Activated CD4-positive, CD25-positive, alpha-beta regulatory T cell treated with anti-CD3 and anti-CD28 coated beads, Interleukin-2, amount 50 U/mL, for 24 hours (primary cell): ENCODE results near the gene FRMPD4.

Source experiments
- ATAC-seq, 2 donors: fragments of 150-1000 bp; cut with Tn5 transposase; one replicate each; pipeline ENCODE4 v1.10.0; 2021; ENCODE audit warnings: mild to moderate bottlenecking in 1 of 2, moderate library complexity in 1 of 2

FRMPD4 gene

DNA sequence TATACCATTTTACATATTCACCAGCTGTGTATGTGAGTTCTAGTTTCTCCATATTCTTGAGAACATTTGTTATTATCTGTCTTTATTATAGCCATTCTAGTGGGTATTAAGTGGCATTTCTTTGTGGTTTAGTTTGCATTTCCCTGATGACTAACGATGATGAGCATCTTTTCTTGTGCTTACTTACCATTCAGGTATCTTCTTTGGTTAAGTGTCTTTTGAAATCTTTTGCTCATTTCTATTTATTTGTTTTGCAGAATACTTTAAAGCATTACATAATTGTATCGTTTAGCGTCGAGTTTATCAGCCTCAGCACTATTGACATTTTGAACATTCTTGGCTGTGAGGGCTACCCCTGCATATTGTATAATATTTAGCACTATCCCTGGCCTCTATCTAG, 85.4 kb downstream of the FRMPD4 start:
- ATAC-seq, result no peak

- ATAC-seq, result no peak
Observed at GRCh38 chrX:12225107-12225506, 86.8 kb downstream of the FRMPD4 start.

- ATAC-seq, result no peak
Observed at GRCh38 chrX:12227412-12228041, 89.3 kb downstream of the FRMPD4 start.

DNA sequence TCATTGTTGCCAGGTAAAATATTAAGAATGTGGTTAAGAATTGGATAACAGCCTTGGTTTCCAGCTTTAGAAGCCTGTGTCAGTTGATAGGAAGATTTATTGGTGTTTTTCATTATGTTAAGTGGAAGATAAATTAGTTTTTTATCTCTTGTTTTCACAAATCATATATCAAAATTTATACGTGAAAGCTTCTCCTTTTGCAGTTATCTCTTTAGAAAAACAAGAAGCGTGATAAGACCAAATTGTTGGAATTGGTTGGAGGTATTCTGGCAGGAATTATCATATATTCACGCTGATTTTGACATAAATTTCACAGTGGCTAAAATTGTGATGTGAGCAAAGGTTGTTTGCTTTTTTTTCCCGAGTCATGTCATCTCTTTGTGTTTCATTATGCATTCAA, 90.6 kb downstream of the FRMPD4 start:
- no peak for ATAC-seq

DNA sequence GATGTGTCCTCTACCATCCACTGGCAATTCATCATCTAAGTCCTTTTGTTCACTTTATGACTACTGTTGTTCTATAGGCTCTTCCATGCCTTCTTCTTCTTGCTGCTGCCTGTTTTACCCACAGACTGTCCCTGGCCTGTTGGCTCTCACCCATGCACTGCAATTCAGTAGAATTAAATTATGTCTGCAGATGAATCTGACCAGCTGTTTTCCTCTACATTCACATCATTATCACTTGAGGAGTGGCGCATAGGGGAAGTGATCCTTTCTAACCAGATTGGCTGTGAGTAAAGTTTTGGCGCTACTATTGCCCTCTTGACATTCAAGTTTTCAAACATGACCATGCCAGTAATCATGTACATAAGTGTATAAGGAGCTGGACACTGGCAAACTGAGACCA, 91.7 kb downstream of the FRMPD4 start:
- ATAC-seq, result no peak

DNA sequence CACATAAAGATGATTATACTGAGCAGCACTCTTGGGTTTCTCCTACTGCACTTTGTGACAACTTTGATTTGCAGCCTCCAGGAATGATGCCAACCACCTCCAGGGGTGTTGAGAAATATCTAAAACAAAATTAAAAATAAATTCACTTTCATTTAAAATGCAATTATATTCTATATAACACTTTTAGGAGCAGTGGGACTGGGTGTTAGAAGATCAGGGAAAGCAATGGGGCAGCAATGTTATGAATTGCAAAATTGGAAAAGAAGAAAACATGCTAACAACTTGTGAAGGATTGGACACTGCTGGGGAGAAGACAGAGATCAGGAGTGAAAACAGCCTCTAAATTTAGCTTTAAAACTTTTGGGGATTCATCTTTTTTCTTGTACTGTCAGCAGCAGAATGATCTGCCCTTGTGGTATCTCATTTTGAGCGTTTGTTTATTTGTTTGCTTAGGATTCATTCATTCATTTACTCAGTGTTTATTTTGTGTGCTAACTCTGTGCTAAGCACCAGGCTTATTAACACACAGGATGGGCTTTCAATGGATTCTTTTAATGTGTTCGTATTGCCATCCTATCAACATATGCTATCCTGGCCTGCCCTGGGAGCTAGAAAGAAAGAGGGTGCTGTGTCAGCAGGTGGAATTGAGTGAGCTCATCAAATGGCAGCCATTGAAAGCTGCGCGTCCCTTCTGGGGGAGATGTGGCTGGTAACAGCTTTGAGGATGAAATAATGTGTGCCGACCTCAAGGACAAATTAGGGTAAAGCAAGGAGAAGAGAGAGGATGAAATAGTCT, 96.5 kb downstream of the FRMPD4 start:
- ATAC-seq, result no peak

DNA sequence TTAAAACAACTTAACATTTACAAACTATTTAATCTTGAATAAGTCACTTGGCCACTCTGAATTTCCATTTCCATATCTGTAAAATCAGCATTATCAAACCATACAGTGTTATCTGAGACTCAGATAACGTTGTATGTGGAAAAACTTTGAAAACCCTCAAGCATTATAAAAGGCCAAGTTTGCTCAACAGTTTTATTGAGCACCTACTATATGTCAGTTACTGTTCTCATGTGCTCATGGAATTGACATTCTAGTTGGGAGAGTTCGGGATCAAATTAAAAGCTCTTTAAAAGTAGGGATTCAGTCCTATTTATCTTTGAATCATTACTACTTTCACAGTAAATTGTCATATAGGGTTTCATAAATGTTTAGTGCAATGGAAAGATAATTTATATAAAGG, 97.9 kb downstream of the FRMPD4 start:
- ATAC-seq, result no peak

- ATAC-seq, result no peak
Observed at GRCh38 chrX:12237131-12237530, 98.9 kb downstream of the FRMPD4 start.

GRCh38 chrX:12237771-12238170, 99.5 kb downstream of the FRMPD4 start:
- ATAC-seq, result no peak

- no peak for ATAC-seq
Observed at GRCh38 chrX:12239356-12240082, 101.2 kb downstream of the FRMPD4 start.

DNA sequence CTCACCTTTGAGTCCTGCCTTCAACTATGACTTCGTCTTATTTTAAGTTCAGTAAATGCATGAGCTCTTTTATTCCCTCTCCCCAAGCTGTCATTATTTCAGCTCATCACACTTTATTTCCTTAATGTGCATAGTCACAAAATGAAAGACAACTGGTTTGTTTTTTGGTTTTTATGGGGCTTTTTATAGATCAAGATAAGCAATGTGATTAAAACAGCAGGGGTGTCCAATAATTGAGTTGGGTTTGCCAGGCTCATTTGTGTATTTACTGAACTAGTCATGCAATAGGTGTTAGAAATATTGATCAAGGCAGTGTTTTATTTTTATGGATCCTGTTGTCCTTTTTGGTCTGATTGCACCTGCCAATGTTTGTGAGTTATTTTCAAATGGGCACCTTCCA, 102.2 kb downstream of the FRMPD4 start:
- no peak for ATAC-seq

DNA sequence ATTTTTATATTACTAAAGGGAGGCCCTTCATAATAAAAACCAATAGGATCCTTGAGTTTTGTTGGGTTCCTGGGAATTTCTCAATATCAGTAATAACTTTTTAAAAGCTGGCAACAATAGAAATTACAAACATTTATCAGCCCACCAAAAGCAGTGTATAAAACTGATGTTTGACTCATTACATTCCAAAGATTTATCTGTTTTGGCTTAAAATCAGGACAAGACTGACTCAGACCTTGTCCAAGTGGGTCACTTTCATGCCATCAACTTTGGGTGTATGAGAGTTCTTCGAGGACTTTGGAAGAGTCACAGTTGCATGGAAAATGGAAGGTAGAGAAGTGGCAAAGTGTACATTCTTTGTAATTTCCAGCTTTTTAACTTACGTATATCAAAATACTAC, 102.8 kb downstream of the FRMPD4 start:
- no peak for ATAC-seq

DNA sequence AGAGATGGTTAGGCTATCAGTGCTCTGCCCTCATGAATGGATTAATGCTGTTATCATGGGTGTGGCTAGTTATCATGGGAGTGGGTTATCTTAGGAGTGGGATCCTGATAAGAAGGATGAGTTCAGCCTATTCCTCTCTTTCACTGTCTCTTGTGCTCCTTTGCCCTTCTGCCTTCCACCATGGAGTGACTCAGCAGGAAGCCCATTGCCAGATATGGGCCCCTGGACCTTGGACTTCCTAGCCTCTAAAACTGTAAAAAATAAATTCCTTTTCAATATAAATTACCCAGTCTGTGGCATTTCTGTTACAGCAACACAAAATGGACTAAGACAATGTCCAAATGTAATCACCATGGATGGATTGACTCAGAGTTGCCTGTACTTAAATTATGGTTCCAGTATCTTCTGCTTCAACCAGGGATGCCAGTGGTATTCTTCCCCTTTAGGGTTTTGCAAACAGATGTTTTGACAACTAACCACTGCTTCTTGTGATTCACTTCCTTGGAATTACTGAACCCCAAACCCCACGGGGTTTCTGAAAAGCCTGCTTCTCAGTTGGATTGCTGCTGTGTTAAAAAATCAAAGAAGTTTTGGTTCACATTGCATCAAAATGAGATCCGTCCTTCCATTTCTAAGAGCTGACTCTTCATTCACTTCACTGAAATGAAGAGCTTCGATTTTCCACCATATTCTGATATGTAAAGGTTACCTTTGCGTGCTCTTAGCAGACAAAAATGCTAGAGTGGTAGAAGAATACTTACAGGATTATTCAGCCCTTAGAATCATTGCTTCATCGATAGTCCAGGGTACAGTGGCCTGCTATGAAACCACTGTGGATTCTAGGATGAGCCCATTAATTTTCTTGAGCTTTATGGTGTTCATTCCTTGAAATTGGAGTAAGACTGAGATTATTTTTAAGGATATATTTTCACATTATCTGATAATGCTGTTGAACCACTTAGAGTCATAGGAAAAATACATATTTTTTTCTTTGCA, 107.7 kb downstream of the FRMPD4 start:
- no peak for ATAC-seq

DNA sequence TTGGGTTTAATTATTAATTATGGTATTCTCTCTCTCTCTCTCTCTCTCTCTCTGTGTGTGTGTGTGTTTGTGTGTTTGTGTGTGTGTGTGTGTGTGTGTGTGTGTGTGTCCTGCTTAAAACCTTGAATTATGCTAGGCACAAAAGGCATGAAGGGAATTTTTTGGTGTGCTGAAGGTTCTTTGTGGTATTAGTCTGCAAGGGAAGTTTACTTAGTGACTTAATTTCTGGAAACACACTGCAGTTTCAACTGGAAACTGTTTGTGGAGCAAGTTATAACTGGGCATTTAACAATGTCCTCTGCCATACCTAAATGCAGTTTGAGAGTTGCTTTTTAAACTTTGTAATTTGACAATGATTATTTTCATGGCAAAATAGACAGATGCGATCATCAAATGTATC, 111.7 kb downstream of the FRMPD4 start:
- no peak for ATAC-seq

DNA sequence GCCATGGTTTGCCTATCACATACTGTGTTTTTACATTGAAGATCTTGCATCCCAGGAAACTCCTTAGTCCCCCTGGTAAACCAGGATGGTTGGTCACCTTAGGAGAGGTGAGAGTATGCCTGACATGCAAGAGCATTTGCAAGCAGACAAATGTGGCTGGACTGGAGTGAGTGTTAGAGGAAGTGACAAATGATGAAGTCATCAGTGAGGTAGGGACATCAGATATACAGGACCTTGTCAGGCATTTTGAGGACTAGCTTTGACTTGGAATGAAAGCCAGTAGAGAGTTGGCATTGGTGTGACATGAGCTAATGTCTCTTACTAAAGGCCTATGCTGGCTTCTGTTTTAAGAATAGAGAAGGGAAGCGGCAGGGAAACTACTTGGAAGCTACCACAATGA, 124.9 kb downstream of the FRMPD4 start:
- no peak for ATAC-seq

DNA sequence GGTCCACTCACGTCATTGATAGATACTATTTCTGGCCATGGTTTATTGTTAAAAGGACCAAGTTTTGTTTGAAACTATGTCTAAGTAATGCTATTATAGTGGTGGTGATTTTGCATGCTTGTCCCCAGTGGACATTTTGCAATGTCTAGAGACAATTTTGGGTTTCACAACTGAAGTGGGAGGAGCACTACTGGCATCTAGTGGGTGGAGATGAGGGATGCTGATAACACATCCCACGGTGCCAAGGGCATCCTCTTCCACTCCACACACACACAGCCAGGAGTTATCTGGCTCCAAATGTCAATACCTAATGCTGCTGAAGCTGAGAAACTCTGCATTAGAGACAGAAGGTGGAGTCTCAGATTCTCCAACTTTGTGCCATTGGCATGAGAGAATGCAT, 131.2 kb downstream of the FRMPD4 start:
- ATAC-seq, result no peak

DNA sequence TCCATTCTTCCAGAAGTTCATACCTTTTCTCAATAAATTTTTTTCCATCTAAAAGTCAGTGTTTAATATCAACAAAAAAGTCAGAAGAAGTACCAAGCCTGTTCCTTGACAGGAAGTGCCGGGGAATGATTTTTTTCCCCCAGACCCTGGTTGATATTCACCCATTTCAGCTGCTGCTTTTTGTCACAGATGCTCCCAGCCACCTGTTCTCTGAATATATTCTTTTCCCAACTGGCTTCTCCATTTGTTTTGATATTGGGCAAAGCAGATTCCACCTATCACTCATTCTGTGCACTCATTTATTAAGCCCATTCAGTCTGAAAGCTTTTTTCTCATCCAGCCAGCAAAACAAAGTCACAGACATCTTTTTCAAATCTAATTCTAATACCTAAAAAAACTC, 139.9 kb downstream of the FRMPD4 start:
- ATAC-seq, result no peak

DNA sequence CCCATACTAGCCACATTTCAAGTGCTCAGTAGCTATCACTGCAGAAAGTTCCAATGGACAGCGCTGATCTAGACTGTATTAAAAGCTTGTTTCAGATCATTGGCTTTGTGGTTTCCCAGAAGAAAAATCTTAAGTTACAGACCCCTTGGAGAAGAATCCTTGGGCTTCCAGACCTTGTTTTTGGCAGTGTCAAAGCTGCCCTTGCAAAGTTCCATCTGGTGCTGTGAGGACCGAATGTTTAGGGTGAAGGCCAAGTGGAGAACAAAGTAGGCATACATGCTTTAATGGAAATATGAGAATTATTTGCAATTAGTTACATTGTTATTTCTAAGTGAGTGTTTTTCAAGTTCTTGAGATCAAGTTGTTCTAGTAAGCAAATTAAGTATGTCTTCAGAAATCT, 144.7 kb downstream of the FRMPD4 start:
- no peak for ATAC-seq

- ATAC-seq, result no peak
Observed at GRCh38 chrX:12292996-12293765, 154.9 kb downstream of the FRMPD4 start.

GRCh38 chrX:12297353-12297752, 159.1 kb downstream of the FRMPD4 start:
- ATAC-seq, result no peak

DNA sequence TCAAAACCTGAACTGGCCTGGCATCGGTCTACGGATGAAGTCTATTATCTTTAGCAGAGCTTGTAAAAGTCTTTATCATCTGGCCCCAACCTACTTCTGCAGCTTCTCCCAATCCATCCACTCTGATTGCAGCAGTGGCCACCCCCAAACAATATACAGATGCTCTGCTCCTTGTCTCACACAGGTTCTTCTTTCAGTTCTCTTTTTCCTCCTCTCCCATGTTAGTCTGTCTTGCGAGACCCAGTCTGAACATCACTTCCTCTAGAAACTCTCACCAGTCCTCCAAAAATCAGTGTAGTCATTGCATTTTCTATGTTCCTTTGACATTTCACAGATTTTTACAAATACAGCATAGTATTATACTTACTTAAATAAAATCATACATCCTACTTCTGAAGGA, 163.0 kb downstream of the FRMPD4 start:
- ATAC-seq, result no peak

- no peak for ATAC-seq
Observed at GRCh38 chrX:12304261-12304660, 166.0 kb downstream of the FRMPD4 start.
